A549 (cell line): ENCODE data around the gene LSP1. TPM values are rescaled to one million over a fixed set of nuclear protein-coding genes. Genes with fewer than 3 reads are reported as not detected.
A peak's percentile ranks its signal among the peaks of the same experiment; 100 is the strongest.

Experiments
- ATAC-seq, 2 experiments: fragments of 200-7000 bp in 1 of 2; fragments of >200 bp in 1 of 2; cut with Nextera tagmentation in 1 of 2; cut with Tn5 transposase in 1 of 2; 3 replicates each; pipeline versions ENCODE4 v1.8.0 to v1.9.1; 2018 to 2020; ENCODE audit warnings: mild to moderate bottlenecking in 1 of 2, moderate library complexity in 1 of 2
- CTCF ChIA-PET: fragments of 300-600 bp; sonication (Branson Sonifier 250); formaldehyde crosslinking; extraction: SDS; loops from one replicate; lab custom pipeline; 2021; ENCODE audit warnings: antibody characterized with exemption, inconsistent platforms; lab: Yijun Ruan, JAX
- POLR2A ChIA-PET: fragments of 350-600 bp; formaldehyde crosslinking; extraction: SDS; loops from one replicate; lab custom pipeline; 2021; ENCODE audit warnings: antibody characterized with exemption, inconsistent platforms; lab: Yijun Ruan, JAX
- DNase-seq, 2 experiments: peaks; one replicate each; pipeline versions ENCODE4 v3.0.0 to v3.0.0-alpha.2; 2011 to 2016; ENCODE audit warnings: low read depth in 1 of 2, low spot score in 1 of 2
- FAIRE-seq: peaks from 2 replicates; lab custom pipeline; 2011; peaks lifted over from hg19 to GRCh38; lab: Jason Lieb, UNC
- H3K27ac ChIP-seq, 2 experiments: fragments of >200 bp; sonication (Bioruptor Twin); formaldehyde crosslinking; 3 replicates each; pipeline ENCODE4 v1.5.1; 2016 to 2017
- H3K4me1 ChIP-seq: fragments of >200 bp; sonication (Bioruptor Twin); formaldehyde crosslinking; 3 replicates; pipeline ENCODE4 v1.6.1; 2016
- H3K4me2 ChIP-seq: fragments of >200 bp; sonication (Bioruptor Twin); formaldehyde crosslinking; 3 replicates; pipeline ENCODE4 v1.6.1; 2016
- H3K4me3 ChIP-seq: fragments of >200 bp; sonication (Bioruptor Twin); formaldehyde crosslinking; 3 replicates; pipeline ENCODE4 v1.5.1; 2016
- H3K9me3 ChIP-seq: fragments of >200 bp; sonication (Bioruptor Twin); formaldehyde crosslinking; 3 replicates; pipeline ENCODE4 v1.6.1; 2016
- CBX2 ChIP-seq: fragments of 200-600 bp; sonication (generic); IDR thresholded peaks from 2 replicates; pipeline ENCODE4 v1.6.1; 2016; ENCODE audit warnings: low read depth, mild to moderate bottlenecking, borderline replicate concordance
- CTCF ChIP-seq: fragments of >200 bp; sonication (Bioruptor Twin); formaldehyde crosslinking; IDR thresholded peaks from 3 replicates; pipeline ENCODE4 v1.5.1; 2016
- E2F6 ChIP-seq: IDR thresholded peaks from 2 replicates; pipeline ENCODE4 v1.6.1; 2012; ENCODE audit warnings: low read depth, borderline replicate concordance
- EHMT2 ChIP-seq: fragments of 200-600 bp; sonication (generic); IDR thresholded peaks from 2 replicates; pipeline ENCODE4 v1.6.1; 2016; ENCODE audit warnings: antibody characterized with exemption, low read depth, mild to moderate bottlenecking, moderate library complexity
- ELK1 ChIP-seq: fragments of 150-350 bp; IDR thresholded peaks from 2 replicates; pipeline ENCODE4 v1.6.1; 2014; ENCODE audit warnings: low read depth, mild to moderate bottlenecking, low read length
- EP300 ChIP-seq, 2 experiments: fragments of >200 bp; sonication (Bioruptor Twin); formaldehyde crosslinking; IDR thresholded peaks; 2 replicates in 1 of 2; 3 replicates in 1 of 2; pipeline ENCODE4 v1.6.1; 2016 to 2017
- FOSB ChIP-seq: fragments of 250-450 bp; sonication (Bioruptor Pico); IDR thresholded peaks from 2 replicates; pipeline ENCODE4 v1.5.0; 2020; ENCODE audit warnings: mild to moderate bottlenecking, moderate library complexity
- HDAC2 ChIP-seq: fragments of 200-600 bp; sonication (generic); IDR thresholded peaks from 2 replicates; pipeline ENCODE4 v1.6.1; 2016
- HES2 ChIP-seq: fragments of >200 bp; sonication (Bioruptor Twin); formaldehyde crosslinking; IDR thresholded peaks from 2 replicates; pipeline ENCODE4 v1.6.1; 2016
- HOXA7 ChIP-seq: fragments of 250-450 bp; sonication (Bioruptor Pico); IDR thresholded peaks from 2 replicates; pipeline ENCODE4 v1.5.0; 2020; ENCODE audit warnings: mild to moderate bottlenecking, moderate library complexity
- HOXB5 ChIP-seq: fragments of 250-450 bp; sonication (Bioruptor Pico); IDR thresholded peaks from 2 replicates; pipeline ENCODE4 v1.5.0; 2020; ENCODE audit warnings: mild to moderate bottlenecking, moderate library complexity
- KDM5A ChIP-seq: fragments of 200-600 bp; sonication (generic); IDR thresholded peaks from 2 replicates; pipeline ENCODE4 v1.6.1; 2016; ENCODE audit warnings: antibody characterized with exemption, mild to moderate bottlenecking
- MAFK ChIP-seq: fragments of 450-650 bp; IDR thresholded peaks from 2 replicates; pipeline ENCODE4 v1.6.1; 2014; ENCODE audit not compliant: partially characterized antibody
- MYC ChIP-seq: IDR thresholded peaks from 2 replicates; pipeline ENCODE4 v1.6.1; 2012; ENCODE audit warnings: mild to moderate bottlenecking, inconsistent platforms, low read length, improper control_type of control experiment, borderline replicate concordance
- NPAS2 ChIP-seq: fragments of 250-450 bp; sonication (Bioruptor Pico); IDR thresholded peaks from 2 replicates; pipeline ENCODE4 v1.8.0; 2022; ENCODE audit warnings: mild to moderate bottlenecking, moderate library complexity, borderline replicate concordance
- PBX3 ChIP-seq: IDR thresholded peaks from 2 replicates; pipeline ENCODE4 v1.6.1; 2012
- RARB ChIP-seq: fragments of 250-450 bp; sonication (Bioruptor Pico); IDR thresholded peaks from 2 replicates; pipeline ENCODE4 v1.8.0; 2021; ENCODE audit warnings: mild to moderate bottlenecking, moderate library complexity
- RCOR1 ChIP-seq: fragments of 150-350 bp; IDR thresholded peaks from 2 replicates; pipeline ENCODE4 v1.6.1; 2014; ENCODE audit warnings: antibody characterized with exemption, low read length, low read depth
- RFX5 ChIP-seq: fragments of 450-650 bp; IDR thresholded peaks from 2 replicates; pipeline ENCODE4 v1.7.1; 2014; ENCODE audit warnings: antibody characterized with exemption, mild to moderate bottlenecking, moderate library complexity
- SREBF2 ChIP-seq: fragments of 450-650 bp; IDR thresholded peaks from 2 replicates; pipeline ENCODE4 v1.6.1; 2014; ENCODE audit warnings: mild to moderate bottlenecking, moderate library complexity
- TFCP2L1 ChIP-seq: fragments of 250-450 bp; sonication (Bioruptor Pico); IDR thresholded peaks from 2 replicates; pipeline ENCODE4 v1.5.0; 2021; ENCODE audit warnings: mild to moderate bottlenecking
- WGBS: methylation state at CpG from one replicate; pipeline ENCODE4 v1.1.6; 2017; ENCODE audit errors: missing lambda C conversion rate; 5-methylcytosine and 5-hydroxymethylcytosine counted together
- polyA plus RNA-seq, 4 experiments: library from polyadenylated mRNA; depleted of rRNA in 3 of 4; stranded (reverse); fragments of >200 nt; fragmentation: RNase III in 1 of 4; extraction: RNeasy Plus Mini Kit Qiagen cat#74134 plus additional on column Dnase treatment in 1 of 4; gene quantifications; 2 replicates in 3 of 4; 3 replicates in 1 of 4; pipeline ENCODE4 v1.2.3, GENCODE V29; 2011 to 2017

LSP1 gene
- polyA plus RNA-seq, 2 of the 4 experiments (the other 2 are of a cell fraction) = 0.67 to 3.5 TPM

- Histone ChIP-seq H3K4me1 (peaks cover 42% of the 10 kb centered on the region), H3K4me3 (no peak overlapping the region), H3K9me3 (no peaks in the 10 kb centered on the region)
- ChIA-PET CTCF (interaction anchor here (1.0 to 3.5 kb wide), 5 partner anchors 9 to 212 kb away, joined by 3 to 19 read pairs (median 7); no protein-coding TSS in a partner anchor), POLR2A (no interaction called here)
- 85% methylated on average over 27 of the region's 30 CpGs for WGBS
- TF ChIP-seq TFCP2L1 (CRISPR knock-in tag) (no peak), CBX2 (no peak), HOXA7 (no peak), MYC (no peak), RFX5 (no peak), ELK1 (no peak), KDM5A (no peak), MAFK (no peak), FOSB (CRISPR knock-in tag) (no peak), HOXB5 (CRISPR knock-in tag) (no peak), CTCF (no peak), RARB (CRISPR knock-in tag) (no peak), EP300 (IDR thresholded peaks at IDR 0.05) (no peak), PBX3 (no peak), SREBF2 (no peak)
- TF ChIP-seq, all 56 proteins: peak for 0
- ATAC-seq = peak in 1 of 2 experiments; percentile 15; a peak in 2 of 6 replicates
- Histone ChIP-seq H3K27ac (peak overlapping the region; percentile 87 to 94), H3K4me2 (peak overlapping the region; percentile 81; the same call in 2 of the 3 replicates)
- no peak for FAIRE-seq
- no peak for DNase-seq
Measured at GRCh38 chr11:1864831-1865665, 12.2 kb downstream of the LSP1 start.

GRCh38 chr11:1866226-1866625, 13.3 kb downstream of the LSP1 start:
- ATAC-seq (no peak), FAIRE-seq (no peak), DNase-seq (no peak)
- TF ChIP-seq KDM5A (no peak), NPAS2 (CRISPR knock-in tag) (no peak), E2F6 (no peak), EHMT2 (no peak), HES2 (no peak), EP300 (IDR thresholded peaks at IDR 0.05) (no peak), HDAC2 (no peak), RCOR1 (no peak), PBX3 (no peak)
- POLR2A ChIA-PET = no interaction called here
- no peak overlapping the region for H3K4me3 ChIP-seq
- CTCF ChIA-PET = interaction anchor here (1.0 to 3.5 kb wide), 11 partner anchors 10 to 290 kb away, joined by 3 to 19 read pairs (median 7); partner anchors contain the start of gene LSP1
- 85% methylated on average over 5 of the region's 8 CpGs for WGBS
- no peak overlapping the region for H3K4me2 ChIP-seq
- no peaks in the 10 kb centered on the region for H3K9me3 ChIP-seq
- peak overlapping the region in 1 of 2 experiments; percentile 94; a peak in 2 of 6 replicates for H3K27ac ChIP-seq
- peaks cover 49% of the 10 kb centered on the region for H3K4me1 ChIP-seq
